ENCODE measurements around the gene GH1. TPM values are rescaled to one million over a fixed set of nuclear protein-coding genes. Genes with fewer than 3 reads are reported as not detected.
"Not testable (repeated sequence)": the region's sequence is repeated elsewhere in the genome, so short reads cannot be mapped to it uniquely, and the experiment has no call there.

The GH1 gene
- polyA plus RNA-seq, 4 donors = not detected

DNA sequence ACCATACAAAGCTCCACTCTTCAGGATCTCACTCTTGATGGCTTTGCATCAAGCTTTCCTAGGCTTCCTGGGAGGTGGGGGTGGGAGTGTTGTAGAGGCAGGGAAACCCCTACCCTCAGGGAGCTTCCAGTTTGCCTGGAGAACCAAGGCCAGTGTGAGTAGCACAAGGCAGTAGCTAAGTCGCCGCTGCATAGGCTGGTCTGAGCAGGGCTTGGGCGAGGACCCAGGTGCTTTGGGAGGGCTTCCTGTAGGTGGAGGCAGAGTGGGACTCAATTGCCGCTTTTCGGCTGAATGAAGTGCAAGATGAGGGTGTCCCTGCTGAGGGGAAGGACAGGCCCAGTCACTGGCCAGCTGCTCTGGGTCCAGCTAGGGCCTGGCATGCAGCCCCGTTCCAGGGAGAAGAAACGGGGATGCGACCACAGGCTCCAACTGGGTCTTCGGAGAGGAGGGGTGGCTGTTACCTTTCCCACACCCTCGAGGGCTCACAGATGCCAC, 9.6 kb upstream of the GH1 start:
- no peak for DNase-seq (ENCODE audit: low read depth in 4 of 4, low spot score in 3 of 4)

DNA sequence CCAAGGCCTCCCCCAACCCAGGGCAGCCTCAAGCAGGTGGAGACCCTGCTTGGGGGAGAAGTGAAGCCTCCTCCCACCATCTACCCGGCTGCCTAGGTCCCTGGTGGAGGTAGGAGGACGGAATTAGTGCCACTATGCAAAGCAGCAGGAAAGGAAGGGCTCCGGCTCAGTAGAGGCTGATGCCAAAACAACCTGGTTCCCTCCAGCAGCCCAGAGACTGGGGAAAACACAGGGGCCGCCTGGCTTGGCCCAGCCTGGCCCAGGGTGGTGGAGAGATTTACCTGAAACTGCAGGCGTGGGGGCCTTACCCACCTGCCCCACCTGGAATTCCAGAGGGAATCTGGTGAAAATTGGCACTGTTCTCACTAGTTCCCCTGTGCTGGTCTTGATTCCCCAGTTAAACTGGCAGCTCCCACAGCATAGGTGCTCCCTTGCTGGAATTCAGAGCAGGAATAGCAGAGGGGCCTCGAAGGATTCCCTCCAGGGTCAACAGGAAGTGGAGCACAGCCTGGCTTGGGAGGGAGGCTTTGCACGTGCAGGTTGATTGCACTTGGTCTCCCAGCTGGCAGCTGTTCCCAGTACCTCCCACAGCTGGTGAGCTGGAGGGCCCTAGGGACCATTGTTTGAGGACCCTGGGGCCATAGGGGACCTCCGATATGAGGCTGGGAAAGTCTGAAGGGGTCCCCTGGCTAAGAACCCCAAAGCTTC, 9.0 kb upstream of the GH1 start:
- no peak for DNase-seq (ENCODE audit: low read depth in 4 of 4, low spot score in 3 of 4)

- DNase-seq (ENCODE audit: low read depth in 4 of 4, low spot score in 3 of 4) = no peak
Observed at GRCh38 chr17:63926164-63926563, 7.5 kb upstream of the GH1 start.

GRCh38 chr17:63925615-63926014, 7.0 kb upstream of the GH1 start:
- no peak for DNase-seq (ENCODE audit: low read depth in 4 of 4, low spot score in 3 of 4)

DNA sequence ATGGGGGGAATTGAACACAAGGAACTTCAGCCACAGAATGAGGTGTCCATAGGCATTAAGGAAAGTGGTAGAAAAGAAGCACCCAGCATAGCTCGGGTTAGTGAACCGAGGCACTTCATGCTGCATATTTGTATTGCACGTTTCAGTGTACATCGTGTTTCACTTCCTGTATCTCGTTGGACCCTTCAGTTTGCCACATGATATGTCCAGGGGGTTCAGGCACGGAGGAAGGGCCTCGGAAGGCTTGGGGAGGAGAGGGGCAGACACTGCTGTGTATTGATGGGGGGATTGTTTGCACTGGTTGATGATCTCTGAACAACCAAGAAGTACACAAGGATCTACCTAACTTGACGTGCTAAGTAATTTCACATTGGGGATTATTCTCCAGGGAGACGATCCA, 3.8 kb upstream of the GH1 start:
- not testable (repeated sequence) for DNase-seq (ENCODE audit: low read depth in 4 of 4, low spot score in 3 of 4)

DNA sequence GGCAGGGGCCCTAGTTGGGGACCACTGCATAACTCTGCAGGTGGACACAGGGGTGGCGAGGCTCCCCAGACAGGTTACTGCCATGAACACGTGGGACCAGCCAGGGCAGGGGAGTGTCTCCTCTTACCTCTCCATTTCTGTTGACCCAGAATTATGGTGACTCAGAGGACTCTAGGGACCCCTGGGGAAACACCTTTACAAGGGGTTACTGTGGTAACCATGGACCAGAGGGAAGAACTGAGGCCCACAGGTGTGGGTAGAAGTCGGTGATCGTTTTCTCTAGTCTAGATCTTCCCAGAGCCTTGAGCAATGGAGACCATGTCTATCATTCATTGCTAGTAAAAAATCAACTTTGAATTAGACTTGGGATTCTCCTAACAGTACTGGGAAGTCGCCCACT, 2.1 kb upstream of the GH1 start:
- DNase-seq (ENCODE audit: low read depth in 4 of 4, low spot score in 3 of 4) = not testable (repeated sequence)

- not testable (repeated sequence) for DNase-seq (ENCODE audit: low read depth in 4 of 4, low spot score in 3 of 4)
Observed at GRCh38 chr17:63920050-63920449, 1.4 kb upstream of the GH1 start.

GRCh38 chr17:63919311-63919723, 678 bp upstream of the GH1 start:
- peak in 3 of 4 donors; percentile 30 to 42 (median 33) for DNase-seq (ENCODE audit: low read depth in 4 of 4, low spot score in 3 of 4)

DNA sequence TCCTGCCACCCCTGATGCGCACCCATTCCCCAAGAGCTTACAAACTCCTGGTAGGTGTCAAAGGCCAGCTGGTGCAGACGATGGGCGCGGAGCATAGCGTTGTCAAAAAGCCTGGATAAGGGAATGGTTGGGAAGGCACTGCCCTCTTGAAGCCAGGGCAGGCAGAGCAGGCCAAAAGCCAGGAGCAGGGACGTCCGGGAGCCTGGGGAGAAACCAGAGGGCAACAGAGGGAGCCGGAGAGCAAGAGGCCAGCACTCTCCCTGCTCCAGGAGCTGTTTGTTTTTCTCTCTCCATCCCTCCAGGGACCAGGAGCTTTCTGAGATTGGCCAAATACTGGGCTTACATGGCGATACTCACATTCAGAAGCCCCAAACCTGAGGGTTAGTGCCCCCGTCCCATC, 334 bp downstream of the GH1 start:
- DNase-seq (ENCODE audit: low read depth in 4 of 4, low spot score in 3 of 4) = no peak

DNA sequence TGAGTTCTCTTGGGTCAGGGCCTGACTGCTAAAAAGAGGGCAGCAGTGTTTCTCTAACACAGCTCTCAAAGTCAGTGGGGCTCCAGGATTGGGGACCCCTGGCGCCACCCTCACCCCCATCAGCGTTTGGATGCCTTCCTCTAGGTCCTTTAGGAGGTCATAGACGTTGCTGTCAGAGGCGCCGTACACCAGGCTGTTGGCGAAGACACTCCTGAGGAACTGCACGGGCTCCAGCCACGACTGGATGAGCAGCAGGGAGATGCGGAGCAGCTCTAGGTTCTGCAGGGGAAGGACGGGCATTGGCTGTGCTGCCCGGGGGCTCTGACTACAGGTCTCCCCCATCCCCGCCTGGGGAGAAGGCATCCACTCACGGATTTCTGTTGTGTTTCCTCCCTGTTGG, 993 bp downstream of the GH1 start:
- no peak for DNase-seq (ENCODE audit: low read depth in 4 of 4, low spot score in 3 of 4)

GRCh38 chr17:63917206-63917605, 1.4 kb downstream of the GH1 start:
- not testable (repeated sequence) for DNase-seq (ENCODE audit: low read depth in 4 of 4, low spot score in 3 of 4)

DNA sequence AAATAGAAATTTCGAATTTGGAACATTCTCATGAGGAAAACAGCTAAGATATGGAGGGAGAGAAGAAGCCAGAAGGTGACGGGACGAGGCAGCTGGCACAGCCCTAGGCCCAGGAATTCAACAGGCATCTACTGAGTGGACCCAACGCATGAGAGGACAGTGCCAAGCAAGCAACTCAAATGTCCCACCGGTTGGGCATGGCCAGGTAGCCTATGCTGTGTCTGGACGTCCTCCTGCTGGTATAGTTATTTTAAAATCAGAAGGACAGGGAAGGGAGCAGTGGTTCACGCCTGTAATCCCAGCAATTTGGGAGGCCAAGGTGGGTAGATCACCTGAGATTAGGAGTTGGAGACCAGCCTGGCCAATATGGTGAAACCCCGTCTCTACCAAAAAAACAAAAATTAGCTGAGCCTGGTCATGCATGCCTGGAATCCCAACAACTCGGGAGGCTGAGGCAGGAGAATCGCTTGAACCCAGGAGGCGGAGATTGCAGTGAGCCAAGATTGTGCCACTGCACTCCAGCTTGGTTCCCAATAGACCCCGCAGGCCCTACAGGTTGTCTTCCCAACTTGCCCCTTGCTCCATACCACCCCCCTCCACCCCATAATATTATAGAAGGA, 2.0 kb downstream of the GH1 start:
- DNase-seq (ENCODE audit: low read depth in 4 of 4, low spot score in 3 of 4) = no peak

DNA sequence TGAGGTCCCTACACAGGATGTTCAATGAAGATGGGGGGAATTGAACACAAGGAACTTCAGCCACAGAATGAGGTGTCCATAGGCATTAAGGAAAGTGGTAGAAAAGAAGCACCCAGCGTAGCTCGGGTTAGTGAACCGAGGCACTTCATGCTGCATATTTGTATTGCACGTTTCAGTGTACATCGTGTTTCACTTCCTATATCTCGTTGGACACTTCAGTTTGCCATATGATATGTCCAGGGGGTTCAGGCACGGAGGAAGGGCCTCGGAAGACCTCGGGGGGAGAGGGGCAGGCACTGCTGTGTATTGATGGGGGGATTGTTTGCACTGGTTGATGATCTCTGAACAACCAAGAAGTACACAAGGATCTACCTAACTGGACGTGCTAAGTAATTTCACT, 2.9 kb downstream of the GH1 start:
- not testable (repeated sequence) for DNase-seq (ENCODE audit: low read depth in 4 of 4, low spot score in 3 of 4)

- DNase-seq (ENCODE audit: low read depth in 4 of 4, low spot score in 3 of 4) = no peak
Observed at GRCh38 chr17:63914471-63914870, 4.2 kb downstream of the GH1 start.

GRCh38 chr17:63911657-63912100, 7.0 kb downstream of the GH1 start:
- no peak for DNase-seq (ENCODE audit: low read depth in 4 of 4, low spot score in 3 of 4)

DNA sequence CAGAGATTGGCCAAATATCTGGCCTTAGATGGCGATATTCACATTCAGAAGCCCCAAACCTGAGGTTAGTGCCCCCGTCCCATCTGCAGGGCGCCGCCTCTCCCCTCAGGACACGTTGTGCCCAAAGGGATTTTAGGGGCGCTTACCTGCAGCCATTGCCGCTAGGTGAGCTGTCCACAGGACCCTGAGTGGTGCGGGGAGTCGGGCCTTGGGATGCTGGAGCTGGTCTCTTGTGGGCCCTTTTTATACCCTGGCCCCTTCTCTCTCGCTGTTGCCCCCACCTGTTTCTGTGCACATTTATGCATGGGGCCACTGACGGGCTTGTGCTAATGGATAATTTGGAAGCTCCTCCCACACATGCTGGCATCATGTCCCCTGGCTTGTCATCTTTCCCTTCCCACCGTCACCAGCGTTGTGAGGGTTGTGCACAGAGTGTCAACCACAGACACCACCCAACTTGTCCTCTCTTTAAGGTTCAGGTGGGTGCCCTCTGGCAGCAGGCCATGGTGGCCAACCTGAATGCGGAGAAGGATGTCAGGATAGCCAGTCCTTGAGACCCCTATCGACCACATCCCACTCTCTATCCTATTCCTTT, 7.5 kb downstream of the GH1 start, which contains the start of gene CSHL1:
Gene CSHL1, minus strand, starts transcription at position 218 of the 595 bp plus-strand sequence. Its CDS starts 62 bp downstream, at position 156.
- no peak for DNase-seq (ENCODE audit: low read depth in 4 of 4, low spot score in 3 of 4)

GRCh38 chr17:63910096-63910495, 8.5 kb downstream of the GH1 start:
- DNase-seq (ENCODE audit: low read depth in 4 of 4, low spot score in 3 of 4) = no peak

DNA sequence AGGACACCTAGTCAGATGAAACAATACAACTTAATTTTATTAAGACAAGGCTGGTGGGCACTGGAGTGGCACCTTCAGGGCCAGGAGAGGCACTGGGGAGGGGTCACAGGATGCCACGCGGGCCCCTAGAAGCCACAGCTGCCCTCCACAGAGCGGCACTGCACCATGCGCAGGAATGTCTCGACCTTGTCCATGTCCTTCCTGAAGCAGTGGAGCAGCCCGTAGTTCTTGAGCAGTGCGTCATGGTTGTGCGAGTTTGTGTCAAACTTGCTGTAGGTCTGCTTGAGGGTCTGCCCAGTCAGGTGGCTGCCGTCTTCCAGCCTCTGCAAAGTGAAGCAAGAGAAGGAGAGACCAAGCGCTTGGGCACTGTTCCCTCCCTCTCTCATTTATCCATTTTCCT, 9.1 kb downstream of the GH1 start:
- DNase-seq (ENCODE audit: low read depth in 4 of 4, low spot score in 3 of 4) = not testable (repeated sequence)

DNA sequence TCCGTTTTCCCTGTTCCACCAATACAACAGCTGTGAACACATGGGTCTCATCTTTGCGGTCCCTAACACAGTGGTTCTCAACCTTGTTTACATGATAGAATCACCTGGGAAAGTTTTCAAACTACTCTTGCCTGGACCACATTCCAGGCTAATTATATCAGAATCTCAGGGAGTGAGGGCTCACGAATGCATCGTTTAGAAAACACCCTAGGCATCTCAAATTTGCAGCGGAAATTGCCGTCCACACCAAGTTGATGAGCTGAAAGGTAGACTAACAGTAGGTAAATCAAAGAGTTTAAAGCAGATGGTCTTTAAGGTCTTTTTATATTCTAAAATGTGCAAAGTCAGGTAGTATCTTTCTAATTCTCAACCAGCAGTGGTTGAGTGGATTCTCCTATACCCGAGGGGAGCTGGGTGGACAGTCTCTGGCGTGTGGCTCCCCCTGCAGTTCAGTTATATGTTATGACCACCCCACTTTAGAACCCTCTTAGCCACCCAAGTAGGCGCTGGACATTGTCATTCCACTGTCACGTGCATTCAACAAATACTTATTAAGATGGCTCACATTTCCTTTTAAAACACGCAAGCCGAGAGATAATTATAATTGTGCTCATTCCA, 11.4 kb downstream of the GH1 start:
- not testable (repeated sequence) for DNase-seq (ENCODE audit: low read depth in 4 of 4, low spot score in 3 of 4)

GRCh38 chr17:63904796-63905195, 13.8 kb downstream of the GH1 start:
- not testable (repeated sequence) for DNase-seq (ENCODE audit: low read depth in 4 of 4, low spot score in 3 of 4)

- DNase-seq (ENCODE audit: low read depth in 4 of 4, low spot score in 3 of 4) = not testable (repeated sequence)
Observed at GRCh38 chr17:63903787-63904201, 14.8 kb downstream of the GH1 start.
